HAP-1 (cell line): ENCODE data around the gene CYP11A1.

Source experiments
- DNase-seq, 2 experiments: peaks; one replicate each; pipeline ENCODE4 v3.0.0-alpha.2; 2016 to 2020; ENCODE audit warnings: low spot score in 2 of 2
- H3K27me3 ChIP-seq: fragments of 250-450 bp; sonication (Bioruptor Pico); 2 replicates; pipeline ENCODE4 v1.5.1; 2020; ENCODE audit warnings: low read depth, mild to moderate bottlenecking, moderate library complexity
- H3K36me3 ChIP-seq: fragments of 250-450 bp; sonication (Bioruptor Pico); replicated peaks from 2 replicates; pipeline ENCODE4 v1.5.1; 2020; ENCODE audit warnings: mild to moderate bottlenecking
- H3K4me1 ChIP-seq: fragments of 250-450 bp; sonication (Bioruptor Pico); 2 replicates; pipeline ENCODE4 v1.5.1; 2020; ENCODE audit warnings: mild to moderate bottlenecking
- H3K4me3 ChIP-seq: fragments of 250-450 bp; sonication (Bioruptor Pico); 2 replicates; pipeline ENCODE4 v1.5.1; 2020; ENCODE audit warnings: mild to moderate bottlenecking, moderate library complexity
- H3K9me3 ChIP-seq: fragments of 250-450 bp; sonication (Bioruptor Pico); 2 replicates; pipeline ENCODE4 v1.5.1; 2020; ENCODE audit warnings: mild to moderate bottlenecking, moderate library complexity
- in situ Hi-C: fragments of 300-500 bp; cut with MboI; formaldehyde crosslinking; loops from 3 replicates; pipeline ENCODE4 v1.14.3; 2020; ENCODE audit warnings: low sequenced_read_pairs, inconsistent platforms, mixed read lengths

CYP11A1 gene

GRCh38 chr15:74291101-74292071 is 76.1 kb downstream of the CYP11A1 start:
- Histone ChIP-seq H3K36me3 (no peaks in the 10 kb centered on the region), H3K4me3 (no peak overlapping the region), H3K4me1 (no peaks in the 10 kb centered on the region), H3K27me3 (peaks cover 48% of the 10 kb centered on the region), H3K9me3 (no peaks in the 10 kb centered on the region)
- in situ Hi-C loops, result no loop called here
- peak; percentile 81 to 97 for DNase-seq

GRCh38 chr15:74290645-74291044 is 76.8 kb downstream of the CYP11A1 start:
- H3K9me3 ChIP-seq, result no peaks in the 10 kb centered on the region
- H3K36me3 ChIP-seq, result no peaks in the 10 kb centered on the region
- H3K4me1 ChIP-seq, result no peaks in the 10 kb centered on the region
- peaks cover 51% of the 10 kb centered on the region for H3K27me3 ChIP-seq
- in situ Hi-C loops, result no loop called here
- H3K4me3 ChIP-seq, result no peak overlapping the region
- no peak for DNase-seq

- Histone ChIP-seq H3K4me3 (no peak overlapping the region), H3K27me3 (peaks cover 51% of the 10 kb centered on the region), H3K36me3 (no peaks in the 10 kb centered on the region), H3K9me3 (no peaks in the 10 kb centered on the region), H3K4me1 (no peaks in the 10 kb centered on the region)
- no peak for DNase-seq
- in situ Hi-C loops, result no loop called here
These were observed 77.8 kb downstream of the CYP11A1 start for GRCh38 chr15:74289671-74290070.
